HG03095 (cell line): ENCODE data around the gene MTHFD1L.

Experiments used
- ATAC-seq: cut with Tn5 transposase; IDR thresholded peaks from one replicate; pipeline ENCODE4 v1.9.1; 2021; ENCODE audit warnings: moderate library complexity; ENCODE audit not compliant: unreplicated experiment

Gene MTHFD1L

GRCh38 chr6:151142676-151143075, 277.2 kb downstream of the MTHFD1L start:
- ATAC-seq = no peak

GRCh38 chr6:151143337-151143736, 277.8 kb downstream of the MTHFD1L start:
- no peak for ATAC-seq

- ATAC-seq = no peak
Observed at GRCh38 chr6:151143806-151144205, 278.3 kb downstream of the MTHFD1L start.

GRCh38 chr6:151147118-151147832, 281.8 kb downstream of the MTHFD1L start:
- ATAC-seq = no peak

GRCh38 chr6:151148111-151148510, 282.6 kb downstream of the MTHFD1L start:
- ATAC-seq = no peak

GRCh38 chr6:151149793-151150192, 284.3 kb downstream of the MTHFD1L start:
- ATAC-seq = no peak
